H1 (cell line): ENCODE measurements around the gene SLC13A5. TPM values are rescaled to one million over a fixed set of nuclear protein-coding genes. Genes with fewer than 3 reads are reported as not detected.

Experiments used
- CBX5 ChIP-seq: fragments of 300-800, 300-1000 bp; sonication (generic); IDR thresholded peaks from 2 replicates; pipeline ENCODE4 v1.7.1; 2016; ENCODE audit warnings: antibody characterized with exemption, low read length, low read depth
- CHD1 ChIP-seq: IDR thresholded peaks from 2 replicates; pipeline ENCODE4 v1.6.1; 2012; ENCODE audit warnings: low read depth, low read length, improper control_type of control experiment
- EZH2 ChIP-seq: fragments of 200-600 bp; sonication (generic); IDR thresholded peaks from 2 replicates; pipeline ENCODE4 v1.7.1; 2012; ENCODE audit warnings: low read depth, mild to moderate bottlenecking, moderate library complexity, low read length, inconsistent platforms; ENCODE audit not compliant: severe bottlenecking
- FOSL1 ChIP-seq: IDR thresholded peaks from 2 replicates; pipeline ENCODE4 v1.6.1; 2011; ENCODE audit warnings: mild to moderate bottlenecking, low read depth, low read length, moderate library complexity; ENCODE audit not compliant: insufficient read depth
- JUND ChIP-seq: IDR thresholded peaks from 2 replicates; pipeline ENCODE4 v1.6.1; 2011; ENCODE audit warnings: mild to moderate bottlenecking, improper control_type of control experiment, low read length
- KDM1A ChIP-seq: fragments of 200-600, 300-600 bp; sonication (generic); IDR thresholded peaks from 2 replicates; pipeline ENCODE4 v1.7.1; 2016; ENCODE audit warnings: mild to moderate bottlenecking, low read length, borderline replicate concordance
- NRF1 ChIP-seq: IDR thresholded peaks from 2 replicates; pipeline ENCODE4 v1.6.1; 2011; ENCODE audit warnings: mild to moderate bottlenecking, low read depth, low read length, improper control_type of control experiment
- RNF2 ChIP-seq: fragments of 200-900, 300-1000 bp; sonication (generic); IDR thresholded peaks from 2 replicates; pipeline ENCODE4 v1.7.1; 2016; ENCODE audit warnings: borderline replicate concordance, low read depth, mild to moderate bottlenecking, antibody characterized with exemption, low read length; ENCODE audit not compliant: poor library complexity, severe bottlenecking; ENCODE audit errors: missing control alignments
- SIX5 ChIP-seq: IDR thresholded peaks from 2 replicates; pipeline ENCODE4 v1.6.1; 2011; ENCODE audit warnings: mild to moderate bottlenecking, low read depth, low read length
- SRF ChIP-seq: IDR thresholded peaks from 2 replicates; pipeline ENCODE4 v1.6.1; 2011; ENCODE audit warnings: mild to moderate bottlenecking, low read depth, low read length, moderate library complexity
- TAF1 ChIP-seq: IDR thresholded peaks from 2 replicates; pipeline ENCODE4 v1.6.1; 2011; ENCODE audit warnings: mild to moderate bottlenecking, low read depth, low read length
- TCF12 ChIP-seq: IDR thresholded peaks from 2 replicates; pipeline ENCODE4 v1.6.1; 2011; ENCODE audit warnings: low read depth, mild to moderate bottlenecking, low read length
- polyA plus RNA-seq, 7 experiments: library from polyadenylated mRNA; depleted of rRNA in 3 of 7; stranded (reverse) in 5 of 7; unstranded in 2 of 7; fragments of >200 nt in 5 of 7; fragments of 200-250 nt in 2 of 7; gene quantifications; 1 replicate in 5 of 7; 2 replicates in 1 of 7; 4 replicates in 1 of 7; pipeline versions ENCODE4 v1.2.1 to v1.2.3, GENCODE V29; 2011 to 2013; ENCODE audit warnings: missing spikeins in 2 of 7, mixed read lengths in 2 of 7
- total RNA-seq: library from RNA; stranded (reverse); fragmentation: NEBNext Ultra II Directional; extraction: Animal tissue kit (Norgen Biotek cat#: 25700); gene quantifications from 2 replicates; pipeline ENCODE4 v1.2.1, GENCODE V29; 2021
- TF ChIP-seq, protein P1 (sequence below): IDR thresholded peaks from 2 replicates; pipeline ENCODE4 v1.6.1; 2011; ENCODE audit warnings: low read depth, mild to moderate bottlenecking, low read length; ENCODE audit not compliant: insufficient read depth
- TF ChIP-seq, protein P2 (sequence below): IDR thresholded peaks from 2 replicates; pipeline ENCODE4 v1.6.1; 2012; ENCODE audit warnings: low read length, inconsistent platforms

The SLC13A5 gene
- total and polyA plus RNA-seq, 2 of the 8 experiments (the other 6 are each of a cell fraction or from before 2014, with no cell fraction given), result 2.1 to 2.6 TPM

GRCh38 chr17:6640536-6641246, 72.5 kb downstream of the SLC13A5 start, which contains the start of the genes KIAA0753 and TXNDC17 (continued):
- TF ChIP-seq SIX5 (no peak), KDM1A (no peak), JUND (no peak), CHD1 (no peak), TAF1 (peak; percentile 85), TCF12 (no peak), EZH2 (no peak), FOSL1 (no peak), SRF (no peak), CBX5 (no peak), NRF1 (no peak), RNF2 (no peak)
- TF ChIP-seq, protein P1, sequence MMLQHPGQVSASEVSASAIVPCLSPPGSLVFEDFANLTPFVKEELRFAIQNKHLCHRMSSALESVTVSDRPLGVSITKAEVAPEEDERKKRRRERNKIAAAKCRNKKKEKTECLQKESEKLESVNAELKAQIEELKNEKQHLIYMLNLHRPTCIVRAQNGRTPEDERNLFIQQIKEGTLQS, result no peak
- TF ChIP-seq, protein P2, sequence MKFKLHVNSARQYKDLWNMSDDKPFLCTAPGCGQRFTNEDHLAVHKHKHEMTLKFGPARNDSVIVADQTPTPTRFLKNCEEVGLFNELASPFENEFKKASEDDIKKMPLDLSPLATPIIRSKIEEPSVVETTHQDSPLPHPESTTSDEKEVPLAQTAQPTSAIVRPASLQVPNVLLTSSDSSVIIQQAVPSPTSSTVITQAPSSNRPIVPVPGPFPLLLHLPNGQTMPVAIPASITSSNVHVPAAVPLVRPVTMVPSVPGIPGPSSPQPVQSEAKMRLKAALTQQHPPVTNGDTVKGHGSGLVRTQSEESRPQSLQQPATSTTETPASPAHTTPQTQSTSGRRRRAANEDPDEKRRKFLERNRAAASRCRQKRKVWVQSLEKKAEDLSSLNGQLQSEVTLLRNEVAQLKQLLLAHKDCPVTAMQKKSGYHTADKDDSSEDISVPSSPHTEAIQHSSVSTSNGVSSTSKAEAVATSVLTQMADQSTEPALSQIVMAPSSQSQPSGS, result no peak
